Dermis blood vessel endothelial cell (primary cell): Measurements from ENCODE around the gene PLS3. TPM values are rescaled to one million over a fixed set of nuclear protein-coding genes. Genes with fewer than 3 reads are reported as not detected.
"Not testable (repeated sequence)": the region's sequence is repeated elsewhere in the genome, so short reads cannot be mapped to it uniquely, and the experiment has no call there.

ENCODE experiments used
- DNase-seq: peaks from one replicate; pipeline ENCODE4 v3.0.0; 2010
- total RNA-seq: library from RNA; depleted of rRNA; stranded (reverse); fragments of >200 nt; gene quantifications from 2 replicates; pipeline ENCODE4 v1.2.3, GENCODE V29; 2014

PLS3 gene
- total RNA-seq = 530 and 538 TPM in 2 replicates

DNA sequence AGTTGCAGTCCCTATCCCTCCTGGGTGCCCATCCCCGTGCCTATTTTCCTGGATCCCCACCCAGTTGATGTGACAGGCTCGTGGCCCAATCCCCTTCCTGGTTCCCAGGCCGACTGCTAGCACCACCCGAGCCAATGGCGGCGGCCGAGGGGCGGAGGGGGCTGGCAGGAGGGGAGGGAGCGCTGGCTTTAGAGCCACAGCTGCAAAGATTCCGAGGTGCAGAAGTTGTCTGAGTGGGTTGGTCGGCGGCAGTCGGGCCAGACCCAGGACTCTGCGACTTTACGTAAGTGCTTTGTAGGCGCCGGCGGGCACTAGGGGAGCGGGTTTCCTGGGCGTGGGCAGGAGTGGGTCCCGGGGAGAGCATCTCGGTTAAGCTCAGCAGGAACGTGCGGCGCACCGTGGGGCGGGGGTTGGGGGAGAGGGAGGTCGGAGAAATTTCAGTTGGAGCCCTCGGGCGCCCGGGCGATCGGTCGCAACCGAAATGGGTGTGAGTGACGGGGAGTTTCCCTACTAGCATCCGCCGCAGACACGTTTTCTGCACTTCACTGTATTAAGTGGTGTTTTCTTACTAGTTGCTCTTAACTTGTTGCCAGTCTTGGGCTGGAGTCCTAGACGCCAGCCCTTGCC lies at the start of gene PLS3:
PLS3 (plus strand) TSS at position 197 of the 627 bp plus-strand sequence. CDS start 49,077 bp downstream, outside the sequence.
- peak; percentile 88 for DNase-seq

- no peak for DNase-seq
Measured at GRCh38 chrX:115518113-115518512, 42.9 kb upstream of the PLS3 start.

GRCh38 chrX:115521741-115522140 lies 39.2 kb upstream of the PLS3 start:
- DNase-seq = no peak

GRCh38 chrX:115522952-115523351 lies 38.0 kb upstream of the PLS3 start:
- no peak for DNase-seq

DNA sequence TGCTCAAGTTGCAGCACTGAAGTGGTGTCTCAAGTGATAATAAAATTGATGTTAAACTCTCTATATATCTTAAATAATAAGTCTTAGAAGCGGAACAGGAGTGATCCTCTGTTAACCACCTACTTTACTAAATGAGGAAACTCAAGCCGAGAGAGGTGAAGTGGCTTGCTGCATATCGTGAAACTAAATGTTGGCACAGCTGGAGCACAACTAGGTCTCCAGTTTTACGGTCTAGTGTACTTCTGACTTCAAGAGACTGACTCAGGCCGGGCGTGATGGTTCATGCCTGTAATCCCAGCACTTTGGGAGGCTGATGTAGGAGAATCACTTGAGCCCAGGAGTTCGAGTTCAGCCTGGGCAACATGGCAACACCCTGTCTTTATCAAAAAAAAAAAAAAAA lies 35.5 kb upstream of the PLS3 start:
- DNase-seq = no peak

DNA sequence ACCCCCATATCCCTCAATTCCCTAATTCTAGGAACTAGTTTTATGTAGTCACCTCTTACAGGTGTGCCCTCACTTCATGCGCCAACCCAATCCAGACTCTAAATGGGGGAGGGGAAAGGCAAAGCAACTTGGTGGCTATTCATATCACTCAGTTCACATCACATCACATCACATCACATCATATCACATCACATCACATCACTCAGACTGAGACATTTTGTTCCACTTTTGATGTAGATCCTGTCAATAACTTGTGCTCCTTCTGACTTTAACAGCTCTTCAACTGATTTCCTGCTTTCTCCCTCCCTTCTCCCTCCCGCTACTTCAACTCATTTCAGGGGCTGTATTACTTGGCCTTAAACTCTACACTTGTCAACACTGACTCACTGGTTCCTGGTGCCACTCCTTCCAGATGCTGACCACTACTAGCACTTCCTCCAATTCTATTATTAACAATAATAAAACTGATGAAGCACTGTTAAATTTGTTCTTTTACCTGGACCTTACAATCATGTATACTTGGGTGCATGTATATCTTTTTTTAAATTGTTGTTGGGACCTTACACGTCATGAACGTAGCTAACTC lies 29.1 kb upstream of the PLS3 start:
- DNase-seq = peak; percentile 81

DNA sequence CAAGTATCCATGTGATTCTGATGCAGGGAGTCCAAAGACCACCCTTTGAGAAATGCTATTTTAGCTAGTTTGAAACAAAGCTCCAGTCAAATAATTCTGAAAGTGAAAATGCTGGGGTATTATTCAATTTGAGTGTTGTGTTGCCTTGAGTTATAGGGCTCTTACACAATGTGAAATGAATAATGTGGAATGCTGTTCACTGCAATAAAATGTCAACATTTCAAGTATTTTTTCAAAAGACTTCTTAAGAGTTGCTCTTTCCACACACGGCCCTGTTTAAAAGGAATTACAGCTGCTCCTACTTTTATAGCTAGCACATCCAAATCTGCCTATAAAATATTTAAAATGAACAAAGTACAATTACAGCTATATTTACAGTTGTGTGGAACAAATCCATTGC lies 27.5 kb upstream of the PLS3 start:
- DNase-seq = no peak

- no peak for DNase-seq
Measured at GRCh38 chrX:115534383-115534782, 26.6 kb upstream of the PLS3 start.

DNA sequence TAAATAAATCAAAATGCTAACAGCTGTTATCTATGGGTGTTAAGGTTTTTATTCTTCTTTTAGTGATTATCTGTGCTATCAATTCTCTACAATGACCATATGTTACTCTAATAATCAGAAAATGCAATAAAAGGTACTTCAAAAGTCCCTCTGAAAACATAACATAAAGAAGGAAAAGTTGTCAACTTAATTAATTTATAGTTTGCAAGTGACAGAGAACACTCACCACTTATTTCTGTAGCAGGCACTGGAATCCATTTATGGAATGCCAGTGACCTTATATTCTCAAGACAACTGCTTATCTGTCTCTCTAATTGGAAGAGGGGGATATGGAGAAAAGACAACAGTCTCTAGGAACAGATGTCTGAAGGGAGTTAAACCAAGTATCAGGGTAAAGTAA lies 25.6 kb upstream of the PLS3 start:
- DNase-seq = no peak

DNA sequence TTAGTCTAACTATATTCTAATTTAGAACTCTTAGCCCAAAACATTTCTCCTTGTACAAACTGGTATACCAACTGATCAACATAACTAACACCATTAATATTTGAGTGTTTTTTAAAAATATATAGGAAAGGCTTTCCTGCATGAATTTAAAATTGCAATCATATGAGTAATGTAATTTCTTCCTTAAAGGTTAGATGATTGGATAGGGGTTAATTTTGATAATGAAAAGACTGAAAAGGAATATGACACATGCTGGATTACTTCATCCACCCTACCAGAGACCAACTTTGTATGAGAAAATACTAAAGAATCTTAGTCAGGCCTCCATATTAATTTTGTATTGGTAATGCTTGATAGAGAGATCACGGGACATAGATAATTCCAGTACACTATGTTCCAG lies 25.1 kb upstream of the PLS3 start:
- peak; percentile 29 for DNase-seq

DNA sequence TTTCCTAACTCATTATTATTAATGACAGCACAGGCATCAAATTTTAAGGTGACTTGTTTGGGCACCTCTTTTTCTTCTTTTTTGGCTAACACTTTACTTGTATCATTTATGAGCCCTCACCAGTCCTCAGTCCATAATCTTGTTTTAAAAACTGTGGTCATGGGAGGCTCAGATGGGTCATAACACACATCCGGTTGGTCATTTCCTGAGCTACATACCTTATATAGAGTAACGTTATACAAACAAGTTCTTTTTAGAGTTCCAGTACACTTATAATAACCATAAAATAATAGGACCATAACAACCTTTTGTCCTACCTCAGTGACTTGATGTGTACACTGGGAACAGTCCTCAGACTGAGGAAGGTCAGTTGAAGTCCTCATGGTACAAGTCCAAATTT lies 21.1 kb upstream of the PLS3 start:
- DNase-seq = peak; percentile 64

DNA sequence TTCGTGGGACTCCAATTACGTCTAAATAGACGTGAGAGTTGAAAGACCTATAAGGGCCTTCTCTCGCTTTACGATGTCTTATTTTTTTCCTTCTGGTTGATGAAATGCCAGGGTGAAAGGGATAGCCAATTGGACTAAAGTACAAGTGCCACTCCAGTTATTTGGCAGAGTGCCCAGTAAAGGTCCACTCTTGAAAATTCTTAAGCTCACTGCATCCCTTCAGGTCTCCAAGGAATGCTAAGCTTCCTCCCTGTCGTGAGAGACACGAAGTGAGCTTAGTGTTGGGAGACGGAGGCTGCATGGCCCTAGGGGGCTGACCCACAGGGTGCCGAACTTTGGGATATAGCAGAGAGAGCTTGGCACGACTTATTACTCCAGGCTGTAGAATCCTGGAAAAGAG lies 19.9 kb upstream of the PLS3 start:
- not testable (repeated sequence) for DNase-seq

- peak; percentile 25 for DNase-seq
Measured at GRCh38 chrX:115547448-115547847, 13.5 kb upstream of the PLS3 start.

DNA sequence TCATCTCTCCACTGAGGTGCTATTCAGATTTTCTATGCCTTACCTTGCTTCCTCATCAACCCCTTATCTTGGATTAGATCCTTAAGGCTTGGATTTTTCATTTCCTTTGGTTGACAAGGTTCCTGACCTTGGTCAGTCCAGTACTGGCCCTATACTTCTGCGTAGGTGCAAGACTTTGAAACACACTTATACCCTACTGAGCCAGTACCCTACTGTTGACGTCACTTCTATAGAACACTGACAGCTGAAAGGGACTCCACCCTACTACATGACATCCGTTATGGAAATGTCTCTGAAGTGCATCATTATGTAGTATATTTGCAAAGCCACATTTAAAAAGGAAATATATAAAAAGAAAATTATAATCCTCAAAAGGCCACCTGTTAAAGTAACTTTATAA lies 12.0 kb upstream of the PLS3 start:
- no peak for DNase-seq

DNA sequence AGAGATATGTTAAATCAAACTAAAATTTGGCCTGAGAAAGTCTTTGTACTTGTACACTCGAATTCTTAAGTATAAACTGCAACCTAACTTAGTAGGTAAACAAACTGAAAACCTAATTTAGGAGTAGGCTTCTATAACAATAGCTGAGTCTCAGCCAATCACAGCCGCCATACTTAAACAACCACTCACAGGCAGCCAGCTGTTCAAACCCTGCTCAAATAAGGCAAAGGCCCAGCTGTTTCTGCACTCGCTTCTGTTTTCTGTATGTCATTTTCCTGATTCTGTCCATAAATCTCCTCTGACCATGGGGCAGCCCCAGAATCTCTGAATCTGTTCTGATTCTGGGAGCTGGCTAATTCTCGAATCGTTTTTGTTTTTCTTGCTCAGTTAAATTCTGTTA lies 7.8 kb upstream of the PLS3 start:
- DNase-seq = no peak

GRCh38 chrX:115559672-115560071 lies 1.3 kb upstream of the PLS3 start:
- DNase-seq = no peak

- peak; percentile 72 for DNase-seq
Measured at GRCh38 chrX:115560211-115560977, 580 bp upstream of the PLS3 start.

- peak; percentile 47 for DNase-seq
Measured at GRCh38 chrX:115561605-115562479, 868 bp downstream of the PLS3 start.

DNA sequence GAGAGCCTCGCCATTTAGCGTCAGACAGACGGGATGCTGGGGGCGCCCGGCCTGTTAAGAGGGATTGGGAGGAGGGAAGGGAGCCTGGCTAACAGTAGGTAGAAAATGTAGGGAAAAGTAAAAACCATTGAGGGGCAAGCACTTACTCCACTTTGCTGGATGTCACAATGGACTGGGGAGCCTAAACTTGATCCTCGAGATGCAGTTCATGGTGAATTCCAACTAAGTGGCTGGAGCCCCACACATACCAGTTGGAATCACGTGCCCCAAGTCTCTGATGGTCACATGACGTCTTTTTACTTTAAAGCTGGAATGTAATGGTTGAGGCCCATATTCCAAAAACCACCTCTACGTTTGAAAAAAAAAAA lies 1.5 kb downstream of the PLS3 start:
- DNase-seq = peak; percentile 60

GRCh38 chrX:115563633-115564162 lies 2.7 kb downstream of the PLS3 start:
- peak; percentile 43 for DNase-seq

GRCh38 chrX:115564243-115564642 lies 3.3 kb downstream of the PLS3 start:
- DNase-seq = peak; percentile 18

GRCh38 chrX:115565888-115566287 lies 4.9 kb downstream of the PLS3 start:
- DNase-seq = no peak

DNA sequence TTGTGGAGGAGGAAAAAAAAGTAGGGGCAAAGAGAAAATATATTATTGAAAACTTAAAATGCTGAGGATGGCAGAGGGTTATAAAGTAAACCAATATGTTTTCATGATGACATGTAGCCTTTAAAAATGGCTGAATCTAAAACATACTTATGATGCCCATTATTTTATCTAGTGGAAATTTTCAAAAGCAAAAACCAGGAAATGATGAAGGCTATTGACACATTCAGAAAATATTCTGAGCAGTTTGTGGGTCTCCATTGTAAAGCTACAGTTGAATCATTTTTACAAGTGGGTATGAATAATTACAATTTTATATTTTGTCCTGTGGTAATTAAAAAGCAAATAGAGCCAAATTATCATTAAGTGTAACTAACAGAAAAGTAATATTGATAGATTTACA lies 10.7 kb downstream of the PLS3 start:
- peak; percentile 48 for DNase-seq
